Dermis microvascular lymphatic vessel endothelial cell (primary cell): ENCODE results near the gene SEMA4D. TPM values are rescaled to one million over a fixed set of nuclear protein-coding genes. Genes with fewer than 3 reads are reported as not detected.
A peak's percentile ranks its signal among the peaks of the same experiment; 100 is the strongest.

Experiments used
- DNase-seq, 2 donors: peaks; one replicate each; pipeline versions ENCODE4 v3.0.0 to v3.0.0-alpha.2; 2010; ENCODE audit warnings: low read depth in 2 of 2
- total RNA-seq: library from RNA; depleted of rRNA; stranded (reverse); fragments of >200 nt; gene quantifications from 2 replicates; pipeline ENCODE4 v1.2.1, GENCODE V29; 2014

SEMA4D gene
- total RNA-seq, 1 donor from 2014 or later = 2.3 TPM

DNA sequence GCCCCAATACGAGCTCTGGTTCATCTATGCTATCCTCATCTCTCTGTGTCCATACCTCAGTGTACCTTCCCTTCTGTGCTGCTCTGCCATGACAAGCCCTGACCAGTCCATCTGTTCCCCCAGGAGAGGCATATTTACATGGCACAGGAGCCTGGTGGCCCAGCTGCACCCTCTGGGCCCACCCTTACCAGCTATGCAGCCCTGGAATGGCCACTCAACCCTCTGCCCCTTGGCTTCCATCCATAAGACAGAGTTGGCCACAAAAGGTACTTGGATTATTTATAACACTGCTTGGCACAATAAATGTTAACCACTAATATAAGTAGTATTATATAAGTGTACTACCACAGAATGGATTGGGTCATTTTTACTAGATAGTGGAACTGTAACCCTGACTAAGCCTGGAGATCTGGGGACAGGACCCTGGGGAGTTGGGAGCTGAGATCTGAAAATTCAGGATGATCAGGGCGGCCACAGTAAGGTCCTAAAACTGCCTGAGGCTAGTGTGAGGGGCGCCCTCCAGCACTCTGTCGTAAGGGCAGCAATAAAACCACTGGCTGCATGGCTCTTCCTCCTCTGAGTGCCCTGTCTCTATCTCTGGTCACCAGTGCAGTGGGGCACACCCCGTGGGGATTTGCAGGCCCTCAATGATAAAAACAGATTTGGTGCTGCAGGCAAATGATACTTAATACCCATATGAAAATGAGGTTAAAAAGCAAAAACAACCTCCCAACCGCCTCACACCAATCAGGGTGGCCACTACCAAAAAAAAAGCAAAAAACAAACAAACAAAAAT lies 65.8 kb downstream of the SEMA4D start:
- no peak for DNase-seq

DNA sequence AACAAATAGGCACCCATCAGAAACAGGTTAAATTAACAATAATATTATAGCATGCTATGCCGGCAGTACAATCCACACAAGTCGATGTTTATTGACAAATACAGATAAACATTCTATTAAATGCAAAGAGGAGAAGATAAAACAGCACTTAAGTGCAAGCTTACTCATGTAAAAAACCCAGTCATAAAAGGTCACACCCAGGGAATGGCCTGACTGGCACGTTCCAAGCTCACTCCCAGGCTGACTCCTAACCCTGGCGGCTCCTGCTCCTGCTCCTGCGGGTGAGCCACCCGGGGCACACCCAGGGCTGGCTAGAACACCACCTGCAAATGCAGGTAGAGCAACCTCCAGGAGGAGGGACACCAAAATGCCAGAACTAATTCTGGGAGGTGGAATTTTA lies 66.9 kb downstream of the SEMA4D start:
- DNase-seq = no peak

DNA sequence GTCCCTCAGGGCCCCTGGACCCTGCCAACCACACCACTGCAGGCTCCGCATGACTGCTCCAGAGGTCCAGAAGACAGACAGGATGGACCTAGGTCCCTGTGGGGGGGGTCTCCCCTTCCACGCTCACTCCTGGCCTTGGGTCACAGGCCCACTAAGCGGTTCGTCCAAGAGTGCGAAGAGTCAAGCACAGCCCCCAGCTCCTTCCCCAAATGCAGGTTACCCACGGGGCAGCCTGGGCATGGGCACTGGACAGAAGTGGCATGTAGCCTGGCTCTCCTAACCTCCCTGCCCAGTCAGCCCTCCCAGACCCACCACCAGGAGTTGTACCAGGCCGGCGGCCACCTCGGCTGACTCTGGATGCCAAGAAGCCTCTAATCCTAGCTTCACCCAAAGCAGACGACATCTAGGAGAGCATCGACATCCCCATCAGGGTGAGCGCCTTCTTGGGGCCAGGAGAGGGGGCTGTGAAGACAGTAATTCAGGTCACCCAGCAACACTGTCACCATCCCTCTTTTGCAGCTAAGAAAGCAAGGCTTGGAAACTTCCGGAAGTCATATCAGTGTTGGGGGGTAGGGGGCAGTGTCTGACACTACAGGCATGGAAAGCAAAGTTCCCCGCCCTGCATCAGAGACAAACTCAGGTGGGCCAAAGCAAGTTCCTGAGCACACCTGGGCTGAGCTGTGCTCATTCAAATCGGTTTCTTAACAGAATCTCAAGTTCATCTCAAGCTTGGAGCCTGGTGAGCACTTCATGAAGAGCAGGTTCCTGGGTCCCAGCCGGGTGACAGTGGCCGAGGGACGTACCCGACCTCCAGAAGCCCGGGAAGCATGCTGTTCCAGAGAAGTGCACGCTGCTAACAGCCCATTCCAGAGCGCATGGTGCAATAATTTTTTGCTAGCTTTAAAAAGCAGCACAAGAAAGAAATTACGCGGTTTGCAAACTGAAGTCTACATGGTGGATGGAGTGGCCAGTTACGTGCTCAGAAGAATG lies 68.7 kb downstream of the SEMA4D start:
- DNase-seq = peak; percentile 5 to 31

DNA sequence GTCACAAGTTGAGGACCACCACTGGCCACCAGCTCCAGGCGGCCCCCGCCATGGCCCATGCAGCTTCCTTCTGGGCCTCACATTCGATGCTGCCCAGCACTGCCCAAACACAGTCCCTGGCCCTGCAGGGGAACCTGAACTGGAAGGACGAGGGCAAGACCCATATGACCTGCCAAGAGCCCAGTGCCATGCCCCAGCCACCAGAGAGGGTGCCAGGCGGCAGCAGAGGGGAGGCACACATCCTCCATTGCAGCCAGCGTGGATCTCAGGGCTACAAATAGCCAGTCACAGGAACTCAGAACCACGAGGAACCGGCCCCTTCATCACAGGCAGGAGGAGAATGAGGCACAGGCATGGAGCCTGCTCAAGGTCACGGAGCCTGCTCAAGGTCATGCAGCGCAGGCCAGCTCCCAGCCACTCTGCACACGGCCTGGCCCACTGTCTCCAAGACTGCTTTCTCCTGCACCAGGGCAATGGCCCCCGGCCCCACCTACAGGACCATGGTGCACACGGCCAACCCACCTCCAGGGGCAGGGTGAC lies 69.6 kb downstream of the SEMA4D start:
- DNase-seq = no peak

DNA sequence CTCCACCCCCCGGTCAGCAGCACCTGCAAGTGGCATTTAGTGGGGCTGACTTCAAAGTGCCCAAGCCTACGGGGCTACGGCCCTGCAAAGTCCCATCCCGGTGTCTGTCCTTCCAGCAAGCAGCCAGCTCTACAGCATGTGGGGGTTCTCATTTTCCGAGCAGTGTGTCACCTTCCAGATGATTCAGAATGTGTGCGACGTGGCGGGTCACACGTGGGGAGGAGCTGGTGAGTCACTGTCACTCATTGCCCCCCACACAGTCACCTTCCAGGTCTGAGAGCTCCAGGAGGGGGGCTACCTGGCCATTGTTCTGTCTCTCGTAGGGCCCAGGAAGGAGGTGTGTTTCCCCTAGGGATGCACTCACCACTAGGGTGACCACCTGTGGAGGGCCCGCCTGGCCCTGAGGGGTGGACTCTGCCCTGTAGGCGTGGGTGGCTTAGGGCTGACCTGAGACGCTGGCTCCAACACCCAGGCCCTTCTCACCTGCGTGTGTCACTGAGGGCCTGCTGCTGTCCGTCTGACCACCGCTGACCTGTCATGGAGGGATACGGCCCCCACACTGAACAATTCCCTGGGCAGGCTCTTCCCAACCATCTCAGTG lies 70.2 kb downstream of the SEMA4D start:
- DNase-seq = no peak

DNA sequence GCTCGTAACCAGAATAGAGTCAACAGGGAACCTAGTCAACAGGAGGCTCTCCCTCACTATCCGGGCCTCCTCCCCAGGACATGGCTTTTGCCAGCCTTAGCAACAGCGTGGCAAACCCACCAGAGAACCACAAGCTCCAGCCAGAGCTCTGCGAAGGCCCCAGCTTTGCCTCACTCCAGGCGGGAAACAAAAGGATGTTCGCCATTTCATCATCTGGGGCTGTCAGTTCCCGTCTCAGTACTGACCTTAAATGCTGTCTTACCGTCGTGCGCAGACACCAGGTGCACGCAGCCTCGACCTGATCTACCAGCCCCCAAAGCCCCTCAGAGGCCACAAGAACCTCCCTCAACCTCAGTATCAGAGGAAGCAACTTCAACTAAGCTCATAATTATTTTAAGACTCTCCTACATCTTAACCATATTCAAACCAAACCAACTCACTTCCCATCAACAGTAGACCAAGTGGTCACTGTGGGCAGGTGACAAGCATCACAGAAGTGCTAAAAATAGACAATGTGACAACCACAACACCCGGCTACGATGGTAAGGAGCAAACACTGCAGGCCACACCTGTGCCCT lies 71.4 kb downstream of the SEMA4D start:
- DNase-seq = no peak

DNA sequence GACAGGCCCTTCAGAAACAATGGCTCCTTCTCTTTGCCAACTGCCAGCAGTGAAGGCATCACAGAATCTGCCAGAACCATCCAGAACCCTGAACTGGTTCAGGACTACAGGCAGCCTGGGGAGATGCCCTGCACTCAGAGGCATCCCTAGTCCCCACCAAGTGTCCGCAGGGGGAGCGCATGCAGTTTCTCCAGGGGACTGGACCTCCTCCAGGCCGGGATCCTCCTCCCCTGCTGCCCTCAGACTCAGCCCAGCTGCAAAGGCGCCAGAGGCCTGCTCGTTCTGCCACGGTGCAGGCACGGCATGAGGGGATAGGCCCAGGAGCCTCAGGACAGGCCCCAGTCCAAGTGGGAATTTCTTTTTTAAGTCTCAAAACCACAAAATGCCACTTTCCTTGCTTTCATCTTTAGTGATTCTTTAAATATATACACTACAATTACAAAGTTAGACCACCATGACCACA lies 72.0 kb downstream of the SEMA4D start:
- DNase-seq = no peak

DNA sequence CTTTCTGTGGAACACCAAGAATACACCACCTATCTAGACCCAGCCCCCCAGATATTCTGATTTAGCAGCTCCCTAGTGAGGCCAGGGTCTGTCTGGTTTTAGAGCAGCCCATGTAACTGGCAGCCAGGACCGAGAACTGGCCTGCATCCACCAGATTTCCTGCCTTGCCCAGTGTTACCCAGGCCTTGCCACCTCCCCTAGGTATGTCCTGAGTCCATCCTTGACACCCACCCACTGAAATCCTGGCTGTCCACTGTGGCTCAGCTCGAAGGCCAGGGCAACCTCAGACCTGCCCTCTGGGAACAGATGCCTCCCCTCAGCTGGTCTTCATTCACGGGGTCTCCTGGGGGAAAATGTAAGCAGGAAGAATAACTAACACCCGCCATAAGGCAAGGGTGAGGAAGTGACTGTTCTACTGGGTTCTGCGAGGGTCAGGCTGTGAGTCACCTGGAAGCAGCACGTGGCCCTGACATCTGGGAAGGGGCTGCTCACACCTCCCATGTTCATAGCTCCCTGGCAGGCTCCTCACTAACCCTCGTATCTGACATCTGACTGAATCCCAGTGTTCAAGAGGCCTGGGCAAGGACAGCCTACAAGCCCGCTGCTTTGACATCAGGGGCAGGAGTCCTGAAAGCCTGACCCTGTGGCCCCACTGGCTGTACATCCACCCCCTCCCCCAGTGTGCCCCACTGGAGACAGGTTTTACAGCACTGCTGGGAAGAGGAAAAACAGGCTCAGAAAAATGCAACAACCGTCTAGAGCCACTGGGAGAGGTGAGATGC lies 72.7 kb downstream of the SEMA4D start:
- peak in 1 of 2 donors; percentile 40 for DNase-seq

DNA sequence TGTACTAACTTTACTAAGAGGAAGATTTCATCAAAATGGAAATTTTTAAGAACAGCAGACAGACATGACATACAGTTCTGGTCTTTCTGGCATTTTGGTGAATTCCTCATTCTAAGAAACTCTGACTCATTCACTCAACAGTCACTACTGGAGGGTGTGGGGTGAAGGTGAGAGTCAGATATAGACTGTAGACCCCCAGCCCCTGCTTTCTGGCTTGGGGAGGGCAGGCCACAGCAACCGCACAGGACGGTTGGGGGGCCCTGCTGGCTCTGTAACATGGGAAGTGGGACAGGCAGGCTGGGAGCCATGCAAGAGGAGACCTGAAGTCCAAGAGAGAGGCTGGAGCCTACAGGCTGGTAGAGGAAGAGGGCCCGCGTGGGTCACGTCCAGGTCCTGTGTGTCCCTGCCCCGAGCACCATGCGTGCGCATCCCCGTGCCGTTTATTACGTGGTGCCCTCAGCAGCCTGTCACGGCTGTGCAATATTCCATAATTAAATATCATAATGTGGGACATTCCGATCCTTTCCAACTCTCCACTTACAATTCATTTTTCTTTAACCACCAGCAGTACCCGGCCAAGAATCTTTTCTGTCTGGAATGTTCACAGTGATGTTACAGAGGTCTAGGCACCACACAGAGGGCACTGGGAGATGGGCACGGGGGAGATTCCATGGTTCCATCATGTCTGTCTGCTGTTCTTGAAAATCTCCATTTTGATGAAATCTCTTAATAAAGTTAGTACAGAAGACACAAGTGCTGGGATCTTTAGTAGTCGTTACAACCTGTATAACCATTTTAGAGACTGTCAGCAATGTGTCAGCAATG lies 75.5 kb downstream of the SEMA4D start:
- DNase-seq = no peak

DNA sequence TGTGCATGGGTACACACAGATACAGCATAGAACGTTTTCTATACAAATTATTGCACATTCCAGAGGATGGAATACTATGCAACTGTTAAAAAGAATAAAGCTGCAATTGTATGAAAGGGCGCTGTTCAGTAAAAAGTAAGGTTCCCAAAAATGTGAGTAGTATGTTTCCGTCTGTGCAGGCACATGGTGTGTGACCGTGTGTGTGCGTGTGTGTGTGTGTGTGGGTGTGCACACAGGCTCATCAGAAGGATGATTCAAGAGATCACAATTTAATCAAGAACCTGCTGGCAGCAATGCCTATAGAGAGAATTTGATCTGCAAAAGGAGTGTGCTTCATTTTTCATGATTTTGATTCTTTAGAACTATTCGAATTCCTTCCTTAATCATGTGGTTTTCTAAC lies 76.3 kb downstream of the SEMA4D start:
- DNase-seq = no peak

DNA sequence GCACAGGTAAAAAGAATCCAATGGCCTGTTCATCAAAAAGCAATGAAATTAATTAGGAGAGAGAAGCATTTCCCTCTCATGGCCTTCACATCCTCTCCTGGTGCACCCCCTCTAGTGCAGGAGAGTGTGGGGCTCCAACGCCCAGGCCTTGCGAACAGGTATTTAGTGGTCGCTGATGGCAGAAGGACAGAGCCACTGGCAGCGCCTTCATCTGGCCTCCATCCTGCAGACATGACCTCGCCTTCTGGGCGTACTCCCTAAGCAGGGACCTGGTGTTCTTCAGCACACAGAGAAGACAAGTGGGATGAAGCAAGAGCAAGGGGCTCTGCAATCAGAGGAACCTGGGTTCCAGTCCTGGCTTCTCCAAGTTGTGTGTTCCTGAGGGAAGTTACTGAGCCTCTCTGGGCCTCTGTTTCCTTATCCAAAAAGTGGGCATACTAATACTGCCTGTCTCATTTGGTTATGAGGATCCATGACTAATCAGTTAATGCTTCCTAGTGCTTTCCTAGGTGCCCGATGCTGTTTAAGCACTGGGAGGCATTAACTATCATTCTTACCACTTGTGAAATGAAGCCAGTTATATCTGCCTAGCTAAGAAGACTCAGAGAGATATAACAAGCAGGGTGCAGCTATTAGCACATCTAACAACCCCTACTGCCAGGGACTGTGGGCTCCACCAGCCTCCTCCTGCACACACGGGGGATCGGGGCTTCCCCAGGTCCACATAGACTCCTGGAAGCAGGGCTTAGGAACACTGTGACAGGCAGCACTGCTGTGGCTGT lies 77.3 kb downstream of the SEMA4D start:
- no peak for DNase-seq

DNA sequence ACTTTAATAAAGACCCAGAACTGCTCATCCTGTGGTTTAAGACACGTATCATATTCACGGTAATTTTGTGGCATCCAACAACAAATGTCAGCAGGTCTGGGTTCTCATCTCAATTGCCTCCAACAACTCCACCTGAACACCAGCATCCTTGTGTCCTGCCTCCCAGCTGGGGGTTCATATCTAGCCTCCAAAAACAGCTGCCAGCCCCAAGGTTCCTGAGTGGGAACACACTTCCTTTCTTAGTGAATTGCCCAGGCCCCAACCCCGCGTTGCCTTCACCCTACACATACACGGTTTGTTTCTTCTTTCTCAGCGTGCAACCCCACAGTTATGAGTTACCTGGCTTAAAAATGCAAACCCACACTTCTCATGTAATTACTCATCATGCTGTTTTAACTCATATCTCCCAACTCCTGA lies 77.9 kb downstream of the SEMA4D start:
- DNase-seq = no peak

DNA sequence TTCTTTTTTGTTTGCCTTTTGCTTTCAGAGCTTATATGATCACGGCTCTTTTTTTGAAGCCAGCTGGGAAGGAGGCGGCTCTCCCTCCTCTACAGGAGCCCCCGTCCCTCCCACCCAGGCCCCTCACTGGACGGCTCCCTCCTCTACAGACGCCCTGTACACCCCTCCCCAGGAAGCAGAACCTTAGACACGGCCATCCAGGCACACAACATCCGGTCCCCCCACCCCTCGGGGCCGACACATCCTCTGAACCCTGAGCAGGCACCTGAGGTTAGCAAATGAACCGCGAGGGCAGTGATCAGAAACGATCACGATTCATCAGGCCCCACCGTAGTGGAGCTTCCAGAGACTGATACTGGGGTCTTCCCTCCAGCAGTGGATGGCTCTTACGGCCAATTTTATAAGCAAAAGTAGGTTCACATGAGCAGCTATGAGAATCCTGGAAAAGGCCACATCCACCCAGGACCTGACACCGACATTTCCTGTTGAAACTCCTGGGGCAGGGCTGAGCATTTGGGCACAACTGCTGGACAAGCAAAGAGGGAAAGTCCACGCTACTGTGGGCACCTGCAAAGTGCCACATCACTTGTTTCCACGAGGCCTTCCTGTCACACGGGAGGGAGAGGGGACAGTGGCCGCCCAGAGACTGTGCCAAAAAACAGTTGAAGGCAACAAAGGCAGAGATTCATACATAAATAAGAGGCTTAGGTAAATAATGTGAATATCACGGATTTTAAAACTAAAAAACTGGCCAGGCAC lies 78.9 kb downstream of the SEMA4D start:
- DNase-seq = no peak

DNA sequence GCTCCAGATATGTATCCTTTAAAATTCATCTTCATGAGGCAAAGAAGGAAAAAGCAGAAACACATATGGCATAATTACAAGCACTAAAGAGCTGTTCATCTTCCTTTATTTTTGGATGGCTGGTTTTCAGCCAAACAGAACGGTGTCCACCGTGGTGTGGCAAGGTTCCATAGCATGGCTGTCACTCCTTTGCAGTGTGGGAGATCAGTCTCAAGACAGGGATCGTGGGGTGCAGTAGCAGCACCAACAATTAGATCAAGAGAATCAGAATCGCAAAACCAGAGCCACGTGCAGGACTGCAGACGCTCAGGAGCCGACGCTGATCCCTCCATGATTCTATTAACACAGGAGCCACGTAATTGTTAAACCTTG lies 79.5 kb downstream of the SEMA4D start:
- no peak for DNase-seq

DNA sequence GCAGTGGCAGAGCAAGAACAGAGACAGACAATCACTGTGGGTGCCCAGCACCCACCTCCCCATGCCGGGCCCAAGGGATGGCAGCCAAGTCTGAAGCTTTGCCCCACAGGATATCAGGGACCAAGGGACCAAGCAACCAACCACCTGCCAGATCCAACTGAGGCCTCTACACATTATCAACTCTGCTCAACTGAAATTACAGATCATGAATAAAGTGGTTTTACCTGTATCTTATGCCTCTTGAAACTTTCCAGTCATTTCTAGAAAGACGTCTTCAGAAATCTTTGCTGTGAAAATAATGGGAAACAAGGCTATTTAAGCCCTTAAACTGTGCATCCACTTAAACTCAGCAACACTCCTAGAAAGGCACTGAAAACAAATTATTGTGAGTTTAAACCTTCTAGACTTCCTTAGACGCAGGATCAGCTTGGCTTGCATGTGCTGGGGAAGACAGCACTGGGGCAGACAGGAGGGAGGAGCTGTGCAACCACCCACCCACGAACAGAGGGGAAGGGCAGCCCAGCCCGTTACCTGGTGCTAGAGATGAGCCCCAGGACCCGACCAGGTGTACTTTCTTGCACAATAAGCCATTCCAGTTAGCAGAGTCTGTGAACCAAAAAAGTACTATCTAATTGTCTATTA lies 80.0 kb downstream of the SEMA4D start:
- DNase-seq = no peak

DNA sequence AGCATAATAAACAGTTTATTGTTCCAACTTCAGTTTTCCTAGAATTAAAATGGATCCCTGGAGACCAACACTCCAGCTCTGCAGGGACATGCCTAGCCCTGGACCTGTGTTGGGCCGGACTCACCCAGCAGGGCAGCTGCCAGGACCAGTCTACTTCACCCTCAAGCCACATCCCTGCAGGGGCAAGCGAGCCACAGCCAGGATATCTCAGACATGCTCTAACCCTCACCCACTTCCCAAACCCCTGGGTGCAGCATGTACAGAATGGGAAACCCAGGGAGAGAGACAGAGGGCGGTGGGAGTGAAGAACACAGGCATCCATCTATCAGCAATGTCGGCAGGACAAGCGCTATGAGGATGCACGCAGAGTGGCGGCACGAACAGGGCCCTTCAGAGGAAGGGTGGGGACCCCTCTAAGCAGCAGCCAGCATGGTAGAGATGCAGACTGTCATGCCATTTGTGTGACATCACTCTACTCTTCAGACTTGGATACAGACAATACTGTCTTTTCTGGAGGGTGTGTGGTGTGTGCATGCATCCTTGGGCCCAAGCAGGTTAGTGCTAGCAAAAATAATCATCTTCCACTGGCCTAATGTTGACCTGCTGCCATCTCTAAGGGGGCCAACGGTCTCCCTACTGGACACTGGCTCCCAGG lies 83.1 kb downstream of the SEMA4D start:
- no peak for DNase-seq
